A673 (cell line): ENCODE measurements around the gene RANBP3. TPM values are rescaled to one million over a fixed set of nuclear protein-coding genes. Genes with fewer than 3 reads are reported as not detected.

Source experiments
- BruUV-seq: library from RNA; stranded (reverse); fragments of 400-500 nt; replicated peaks from 2 replicates; lab custom pipeline; 2021; lab: Mats Ljungman, UMichigan
- CTCF ChIA-PET: fragments of 300-600 bp; sonication (Branson Sonifier 250); formaldehyde crosslinking; loops from one replicate; lab custom pipeline; 2022; ENCODE audit warnings: antibody characterized with exemption; lab: Charles Lee
- POLR2A ChIA-PET: fragments of 300-600 bp; sonication (Branson Sonifier 250); formaldehyde crosslinking; loops from one replicate; lab custom pipeline; 2022; ENCODE audit warnings: antibody characterized with exemption; ENCODE audit not compliant: low non-redundant PET; lab: Charles Lee
- DNase-seq: peaks from one replicate; pipeline ENCODE4 v3.0.0-alpha.2; 2015; ENCODE audit warnings: low spot score
- H3K27ac ChIP-seq: fragments of 200-600 bp; sonication (generic); 2 replicates; pipeline ENCODE4 v1.5.1; 2016; ENCODE audit warnings: mixed run types, low read depth, mild to moderate bottlenecking, mixed read lengths, antibody characterized with exemption, low read length; ENCODE audit not compliant: poor library complexity, severe bottlenecking
- H3K27me3 ChIP-seq: fragments of 200-600 bp; sonication (generic); replicated peaks from 2 replicates; pipeline ENCODE4 v1.6.1; 2017; ENCODE audit warnings: mixed run types, low read depth, mild to moderate bottlenecking, mixed read lengths, antibody characterized with exemption, low read length; ENCODE audit not compliant: insufficient read depth, poor library complexity
- H3K36me3 ChIP-seq: fragments of 200-600 bp; sonication (generic); 2 replicates; pipeline ENCODE4 v1.6.1; 2016; ENCODE audit warnings: mixed run types, mild to moderate bottlenecking, mixed read lengths, antibody characterized with exemption, low read length; ENCODE audit not compliant: insufficient read depth, poor library complexity, severe bottlenecking
- H3K4me1 ChIP-seq: fragments of 200-600 bp; sonication (generic); 2 replicates; pipeline ENCODE4 v1.6.1; 2017; ENCODE audit warnings: mixed run types, mild to moderate bottlenecking, mixed read lengths, antibody characterized with exemption, low read length; ENCODE audit not compliant: insufficient read depth, poor library complexity, severe bottlenecking
- H3K4me3 ChIP-seq: fragments of 200-600 bp; sonication (generic); 2 replicates; pipeline ENCODE4 v1.5.1; 2016; ENCODE audit warnings: low read depth, mixed run types, mild to moderate bottlenecking, mixed read lengths, low read length; ENCODE audit not compliant: poor library complexity, severe bottlenecking
- H3K9me3 ChIP-seq: fragments of 200-600 bp; sonication (generic); 2 replicates; pipeline ENCODE4 v1.6.1; 2016; ENCODE audit warnings: mixed run types, low read depth, mild to moderate bottlenecking, mixed read lengths, antibody characterized with exemption, low read length; ENCODE audit not compliant: poor library complexity, severe bottlenecking
- CTCF ChIP-seq: fragments of 300-800, 200-600 bp; sonication (generic); conservative IDR thresholded peaks from 2 replicates; pipeline ENCODE4 v1.5.1; 2017; ENCODE audit warnings: low read depth, mild to moderate bottlenecking, antibody characterized with exemption, low read length, moderate library complexity, mixed read lengths
- EZH2 ChIP-seq: fragments of 200-600 bp; sonication (generic); IDR thresholded peaks from 2 replicates; pipeline ENCODE4 v1.6.1; 2017; ENCODE audit warnings: borderline replicate concordance, low read depth, mild to moderate bottlenecking, mixed read lengths, antibody characterized with exemption, low read length; ENCODE audit not compliant: poor library complexity, severe bottlenecking
- intact Hi-C: fragments of 100-400 bp; cut with micrococcal nuclease; formaldehyde crosslinking; loops from one replicate; pipeline ENCODE4 v1.10.0; 2022; ENCODE audit not compliant: unreplicated experiment
- total RNA-seq: library from RNA; stranded (reverse); gene quantifications from 2 replicates; pipeline ENCODE4 v1.2.3, GENCODE V29; 2021

RANBP3 gene
- total RNA-seq, 1 experiment from 2014 or later = 130 TPM

DNA sequence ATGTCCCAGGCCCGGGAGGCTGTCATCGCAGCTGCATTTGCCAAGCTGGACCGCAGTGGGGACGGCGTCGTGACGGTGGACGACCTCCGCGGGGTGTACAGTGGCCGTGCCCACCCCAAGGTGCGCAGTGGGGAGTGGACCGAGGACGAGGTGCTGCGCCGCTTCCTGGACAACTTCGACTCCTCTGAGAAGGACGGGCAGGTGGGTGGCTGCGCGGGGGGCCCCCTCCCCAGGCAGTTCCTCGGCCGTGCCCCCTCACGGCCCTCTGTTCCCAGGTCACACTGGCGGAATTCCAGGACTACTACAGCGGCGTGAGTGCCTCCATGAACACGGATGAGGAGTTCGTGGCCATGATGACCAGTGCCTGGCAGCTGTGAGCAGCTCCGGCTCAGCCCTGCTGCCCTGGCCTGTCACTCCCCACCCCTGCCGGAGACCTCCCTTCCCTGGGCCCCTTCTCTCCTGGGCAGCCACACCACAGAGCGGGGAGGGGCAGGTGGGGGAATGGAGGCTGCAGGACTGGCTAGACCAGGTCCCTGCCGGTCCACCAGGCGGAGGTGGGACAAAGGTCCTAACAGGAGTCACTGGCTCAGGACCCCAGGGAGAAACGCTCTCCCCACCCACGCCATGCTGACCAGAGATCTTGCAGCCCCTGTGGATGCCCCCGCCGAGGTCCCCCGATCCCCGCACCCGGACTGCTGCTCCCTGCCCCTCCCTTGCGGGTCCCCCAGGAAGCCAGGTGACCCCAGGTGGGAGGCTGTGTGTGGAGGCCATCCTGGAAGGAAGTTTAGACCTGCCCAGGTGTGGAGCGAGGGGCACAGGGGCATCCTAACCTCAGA lies 62.8 kb downstream of the RANBP3 start:
- DNase-seq = no peak
- no peak overlapping the region for H3K4me3 ChIP-seq
- no peak for TF ChIP-seq EZH2
- no peak for TF ChIP-seq CTCF
- H3K9me3 ChIP-seq = no peaks in the 10 kb centered on the region
- peaks cover 44% of the 10 kb centered on the region for H3K36me3 ChIP-seq
- ChIA-PET POLR2A (no interaction called here), CTCF (no interaction called here)
- H3K27ac ChIP-seq = no peak overlapping the region
- H3K27me3 ChIP-seq = no peaks in the 10 kb centered on the region
- no TSS peak for BruUV-seq
- H3K4me1 ChIP-seq = no peaks in the 10 kb centered on the region
- intact Hi-C loops = no loop called here

DNA sequence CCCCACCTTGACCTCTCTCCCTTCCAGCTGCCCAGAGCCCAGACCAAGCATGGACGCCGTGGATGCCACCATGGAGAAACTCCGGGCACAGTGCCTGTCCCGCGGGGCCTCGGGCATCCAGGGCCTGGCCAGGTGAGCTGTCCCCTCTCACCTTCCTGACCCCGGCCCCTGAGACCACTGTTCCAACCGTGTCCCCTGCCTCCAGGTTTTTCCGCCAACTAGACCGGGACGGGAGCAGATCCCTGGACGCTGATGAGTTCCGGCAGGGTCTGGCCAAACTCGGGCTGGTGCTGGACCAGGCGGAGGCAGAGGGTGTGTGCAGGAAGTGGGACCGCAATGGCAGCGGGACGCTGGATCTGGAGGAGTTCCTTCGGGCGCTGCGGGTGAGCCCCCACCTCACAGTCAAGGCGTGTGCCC lies 63.6 kb downstream of the RANBP3 start:
- intact Hi-C loops = no loop called here

DNA sequence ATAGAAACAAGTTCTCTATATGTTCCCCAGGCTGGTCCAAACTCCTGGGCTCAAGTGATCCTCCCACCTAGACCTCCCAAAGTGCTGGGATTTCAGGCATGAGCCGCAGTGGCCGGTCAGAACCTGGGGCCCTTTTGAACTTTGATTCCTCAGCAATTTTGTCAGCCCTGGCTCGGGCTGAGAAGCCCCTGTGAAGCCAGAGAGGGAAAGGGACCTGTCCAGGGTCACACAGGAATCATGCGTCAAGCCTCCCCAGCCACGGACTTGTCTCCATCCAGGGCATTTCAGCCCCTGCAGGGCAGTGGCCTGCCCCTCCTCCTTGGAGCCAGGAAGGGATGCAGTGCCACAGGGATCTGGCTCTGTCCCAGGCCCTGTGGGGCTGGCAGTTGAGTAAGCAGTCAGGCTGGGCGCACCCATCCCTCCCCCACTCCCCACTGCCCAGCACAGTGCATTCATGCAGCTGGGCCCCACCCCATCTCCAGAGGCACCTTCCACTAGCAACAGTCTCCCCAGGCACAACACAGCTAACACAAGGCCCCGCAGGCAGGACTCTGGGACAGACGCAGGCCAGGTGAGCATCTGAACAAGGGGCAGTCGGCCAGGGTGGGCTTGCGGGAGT lies 64.1 kb downstream of the RANBP3 start, which contains the start of gene CAPS:
TSS of gene CAPS (plus strand) at position 516 of the 619 bp plus-strand sequence. CDS start 153 bp downstream, outside the sequence.
- DNase-seq = no peak

More for the DNA sequence above, 63.6 kb downstream of the RANBP3 start:
- BruUV-seq = no TSS peak
- peaks cover 37% of the 10 kb centered on the region for H3K36me3 ChIP-seq
- H3K27me3 ChIP-seq = no peaks in the 10 kb centered on the region
- H3K27ac ChIP-seq = no peak overlapping the region
- no peaks in the 10 kb centered on the region for H3K9me3 ChIP-seq
- DNase-seq = no peak
- H3K4me3 ChIP-seq = no peak overlapping the region
- H3K4me1 ChIP-seq = no peaks in the 10 kb centered on the region
- ChIA-PET POLR2A (no interaction called here), CTCF (no interaction called here)
- TF ChIP-seq CTCF = no peak
- no peak for TF ChIP-seq EZH2

More for the DNA sequence above, 64.1 kb downstream of the RANBP3 start, which contains the start of gene CAPS:
- TF ChIP-seq CTCF (no peak), EZH2 (no peak)
- H3K27ac ChIP-seq = no peak within 1 kb of the TSS
- no peaks in the 10 kb centered on the region for H3K27me3 ChIP-seq
- intact Hi-C loops = no loop called here
- CTCF ChIA-PET = no interaction called here
- H3K4me1 ChIP-seq = no peaks in the 10 kb centered on the region
- BruUV-seq = no TSS peak
- H3K9me3 ChIP-seq = no peaks in the 10 kb centered on the region
- peaks cover 32% of the 10 kb centered on the region for H3K36me3 ChIP-seq
- POLR2A ChIA-PET = no interaction called here
- no peak within 1 kb of the TSS for H3K4me3 ChIP-seq
